ENCODE measurements around the gene NRROS.

Gene NRROS

DNA sequence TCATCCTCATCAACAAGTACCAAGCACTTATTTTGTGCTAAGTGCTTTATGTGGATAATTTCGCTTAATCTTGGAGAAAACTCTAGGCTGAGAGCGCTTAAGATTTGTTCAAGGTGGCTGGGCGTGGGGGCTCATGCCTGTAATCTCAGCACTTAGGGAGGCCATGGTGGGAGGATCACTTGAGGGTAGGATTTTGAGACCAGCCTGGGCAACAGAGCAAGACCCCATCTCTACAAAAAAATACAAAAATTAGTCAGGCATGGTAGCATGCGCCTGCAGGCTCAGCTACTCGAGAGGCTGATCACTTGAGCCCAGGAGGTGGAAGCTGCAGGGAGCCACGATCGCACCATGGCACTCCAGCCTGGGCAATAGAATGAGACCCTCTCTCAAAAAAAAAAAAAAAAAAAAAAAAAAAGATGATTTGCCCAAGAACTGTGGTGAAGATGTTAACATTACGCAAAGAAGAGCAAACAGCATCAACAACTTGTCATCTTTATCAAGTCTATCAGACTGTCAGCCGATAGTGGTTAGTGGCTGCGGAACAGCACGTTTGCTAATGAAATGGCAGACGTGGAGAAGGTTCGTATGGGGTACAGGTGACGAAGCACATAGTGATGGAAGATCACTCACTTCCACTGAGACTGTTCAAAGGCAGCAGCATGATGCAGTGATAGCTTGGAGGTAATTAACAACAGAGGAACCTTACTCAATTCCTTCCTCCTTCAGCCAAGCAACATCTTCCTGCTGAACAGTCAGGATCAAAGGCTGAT lies 27.7 kb downstream of the NRROS start:
- TF ChIP-seq TAF1 (IDR thresholded peaks at IDR 0.05; ENCODE audit: borderline replicate concordance, low read depth, low read length) = no peak
- no peak for TF ChIP-seq POLR2A (IDR thresholded peaks at IDR 0.05; ENCODE audit: low read depth, low read length)
- no peak for TF ChIP-seq POLR2AphosphoS5 (IDR thresholded peaks at IDR 0.05; ENCODE audit: low read depth, low read length)
- no peak for DNase-seq (ENCODE audit: insufficient read length)
- FAIRE-seq = no peak

GRCh38 chr3:196670339-196670738 lies 30.8 kb downstream of the NRROS start:
- DNase-seq (ENCODE audit: insufficient read length) = no peak
- peak; percentile 17 for FAIRE-seq
- TF ChIP-seq POLR2A (IDR thresholded peaks at IDR 0.05; ENCODE audit: low read depth, low read length) (no peak), POLR2AphosphoS5 (IDR thresholded peaks at IDR 0.05; ENCODE audit: low read depth, low read length) (no peak), TAF1 (IDR thresholded peaks at IDR 0.05; ENCODE audit: borderline replicate concordance, low read depth, low read length) (no peak)

- FAIRE-seq = no peak
- no peak for TF ChIP-seq POLR2A (IDR thresholded peaks at IDR 0.05; ENCODE audit: low read depth, low read length)
- no peak for TF ChIP-seq TAF1 (IDR thresholded peaks at IDR 0.05; ENCODE audit: borderline replicate concordance, low read depth, low read length)
- no peak for TF ChIP-seq POLR2AphosphoS5 (IDR thresholded peaks at IDR 0.05; ENCODE audit: low read depth, low read length)
- no peak for DNase-seq (ENCODE audit: insufficient read length)
These were observed 34.1 kb downstream of the NRROS start for GRCh38 chr3:196673632-196674031.

DNA sequence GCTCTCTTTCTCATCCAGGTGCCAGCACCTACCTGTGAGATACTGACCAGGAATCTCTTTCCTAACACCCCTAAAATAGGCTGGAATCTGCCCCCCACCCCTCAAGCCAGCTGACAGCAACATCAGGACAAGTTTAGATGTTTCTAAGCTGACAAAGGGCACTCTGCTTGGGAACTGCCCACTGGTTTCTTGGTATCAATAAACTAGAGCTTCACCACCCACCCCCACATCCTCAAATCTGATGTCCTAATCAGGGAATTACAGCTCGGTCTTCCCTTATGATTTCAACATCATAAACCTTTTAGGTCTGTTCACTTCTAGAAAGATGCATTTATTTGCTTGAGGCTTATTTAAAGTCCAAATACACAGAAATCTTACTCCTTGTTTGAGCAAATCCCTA lies 37.9 kb downstream of the NRROS start:
- DNase-seq (ENCODE audit: insufficient read length) (no peak), FAIRE-seq (no peak)
- TF ChIP-seq TAF1 (IDR thresholded peaks at IDR 0.05; ENCODE audit: borderline replicate concordance, low read depth, low read length) (no peak), POLR2A (IDR thresholded peaks at IDR 0.05; ENCODE audit: low read depth, low read length) (no peak), POLR2AphosphoS5 (IDR thresholded peaks at IDR 0.05; ENCODE audit: low read depth, low read length) (no peak)

DNA sequence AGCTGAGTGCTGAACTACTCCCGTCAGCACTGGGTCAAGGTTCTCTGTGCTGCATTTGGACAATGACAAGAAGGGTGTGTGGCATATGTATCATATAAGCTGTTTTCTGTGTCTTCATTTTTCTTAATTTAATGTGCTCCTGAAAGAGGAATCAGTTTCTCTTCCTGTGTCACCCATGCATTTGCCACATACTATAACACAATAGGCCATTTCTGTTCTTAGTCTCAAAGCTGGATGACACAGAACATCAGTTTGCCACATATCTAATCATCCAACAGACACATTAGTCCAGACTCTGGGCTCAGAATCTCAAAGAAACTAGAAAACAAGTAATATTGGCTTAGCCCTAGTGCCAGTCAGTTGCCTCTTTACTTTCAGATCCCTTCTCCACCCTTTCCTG lies 38.4 kb downstream of the NRROS start:
- TF ChIP-seq POLR2A (IDR thresholded peaks at IDR 0.05; ENCODE audit: low read depth, low read length) (no peak), TAF1 (IDR thresholded peaks at IDR 0.05; ENCODE audit: borderline replicate concordance, low read depth, low read length) (no peak), POLR2AphosphoS5 (IDR thresholded peaks at IDR 0.05; ENCODE audit: low read depth, low read length) (no peak)
- FAIRE-seq = no peak
- DNase-seq (ENCODE audit: insufficient read length) = no peak

DNA sequence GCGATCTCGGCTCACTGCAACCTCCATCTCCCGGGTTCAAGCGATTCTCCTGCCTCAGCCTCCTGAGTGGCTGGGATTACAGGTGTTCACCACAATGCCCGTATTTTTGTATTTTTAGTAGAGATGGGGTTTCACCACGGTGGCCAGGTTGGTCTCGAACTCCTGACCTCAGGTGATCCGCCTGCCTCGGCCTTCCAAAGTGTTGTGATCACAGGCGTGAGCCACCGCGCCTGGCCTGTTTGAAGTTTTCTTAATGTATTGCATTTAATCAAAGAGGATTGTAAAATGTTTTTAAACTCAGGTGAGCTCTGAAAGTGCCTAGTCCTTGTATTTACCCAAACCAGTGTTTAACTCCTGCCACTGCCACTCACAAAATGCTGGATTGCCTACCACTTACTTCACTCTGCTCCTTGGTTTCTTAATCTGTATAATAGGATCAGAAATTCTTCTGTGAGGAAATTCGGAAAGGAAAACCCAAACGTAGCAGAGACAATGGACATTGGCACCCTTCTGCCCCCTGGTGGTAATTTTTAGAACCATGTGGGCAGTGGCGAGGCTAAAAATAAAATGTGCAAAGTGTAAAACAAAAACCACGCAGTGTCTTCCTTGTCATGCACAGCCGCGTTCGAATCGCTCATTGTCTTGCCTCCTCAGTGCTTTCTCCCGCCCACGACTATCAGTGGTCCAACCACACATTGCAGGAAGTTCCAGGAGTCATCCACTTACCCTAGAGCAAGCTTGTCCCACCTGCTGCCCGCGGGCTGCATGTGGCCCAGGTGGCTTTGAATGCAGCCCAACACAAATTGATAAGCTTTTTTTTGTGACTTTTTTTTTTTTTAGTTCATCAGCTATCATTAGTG lies 45.3 kb downstream of the NRROS start:
- peak; percentile 48 for DNase-seq (ENCODE audit: insufficient read length)

DNA sequence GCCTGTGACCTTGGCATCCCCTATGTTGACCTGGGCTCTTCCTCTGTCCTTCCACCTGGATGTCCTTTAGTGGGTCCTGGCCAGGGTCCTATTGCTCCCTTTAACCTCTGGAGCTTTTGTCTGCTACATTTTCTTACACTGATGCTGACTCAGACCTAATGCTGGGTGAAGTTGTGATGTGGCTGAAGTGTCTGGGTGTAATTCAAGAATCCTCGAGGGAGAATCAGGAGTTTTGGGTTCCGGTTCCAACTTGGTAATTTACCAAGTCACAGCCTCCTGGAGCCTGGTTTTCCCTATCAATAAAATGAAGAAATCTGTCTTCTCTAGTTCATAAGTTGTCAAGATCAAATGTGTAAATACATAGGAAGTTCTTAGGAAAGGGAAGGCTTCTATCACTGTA lies 46.9 kb downstream of the NRROS start:
- FAIRE-seq = peak; percentile 5
- TF ChIP-seq POLR2AphosphoS5 (IDR thresholded peaks at IDR 0.05; ENCODE audit: low read depth, low read length) = no peak
- no peak for TF ChIP-seq POLR2A (IDR thresholded peaks at IDR 0.05; ENCODE audit: low read depth, low read length)
- no peak for TF ChIP-seq TAF1 (IDR thresholded peaks at IDR 0.05; ENCODE audit: borderline replicate concordance, low read depth, low read length)

More for the DNA sequence above, 45.3 kb downstream of the NRROS start:
- TF ChIP-seq POLR2A (IDR thresholded peaks at IDR 0.05; ENCODE audit: low read depth, low read length) (no peak), TAF1 (IDR thresholded peaks at IDR 0.05; ENCODE audit: borderline replicate concordance, low read depth, low read length) (no peak), POLR2AphosphoS5 (IDR thresholded peaks at IDR 0.05; ENCODE audit: low read depth, low read length) (no peak)
- FAIRE-seq = peak; percentile 86

DNA sequence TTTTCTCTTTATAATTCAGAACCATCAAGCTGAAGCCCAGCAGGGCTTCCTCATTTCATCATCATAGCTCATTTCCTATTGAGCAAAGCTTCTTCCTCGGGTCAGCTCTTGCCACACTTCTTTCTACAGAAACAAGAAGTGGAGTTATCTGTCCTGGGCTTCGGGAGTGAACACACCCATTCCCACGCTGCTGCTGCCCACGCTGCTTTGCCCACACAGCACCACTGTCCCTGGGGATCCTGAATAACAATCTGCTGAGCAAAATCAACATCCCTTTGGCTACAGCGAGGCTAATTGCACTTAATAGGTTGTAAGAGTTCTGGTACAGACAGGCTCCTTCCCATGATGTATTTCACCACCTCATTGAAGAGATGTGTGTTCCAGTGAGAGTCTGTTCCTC lies 48.9 kb downstream of the NRROS start:
- DNase-seq (ENCODE audit: insufficient read length) = no peak
- no peak for FAIRE-seq
- TF ChIP-seq POLR2A (IDR thresholded peaks at IDR 0.05; ENCODE audit: low read depth, low read length) (no peak), POLR2AphosphoS5 (IDR thresholded peaks at IDR 0.05; ENCODE audit: low read depth, low read length) (no peak), TAF1 (IDR thresholded peaks at IDR 0.05; ENCODE audit: borderline replicate concordance, low read depth, low read length) (no peak)

More for the DNA sequence above, 46.9 kb downstream of the NRROS start:
- DNase-seq (ENCODE audit: insufficient read length) = no peak

DNA sequence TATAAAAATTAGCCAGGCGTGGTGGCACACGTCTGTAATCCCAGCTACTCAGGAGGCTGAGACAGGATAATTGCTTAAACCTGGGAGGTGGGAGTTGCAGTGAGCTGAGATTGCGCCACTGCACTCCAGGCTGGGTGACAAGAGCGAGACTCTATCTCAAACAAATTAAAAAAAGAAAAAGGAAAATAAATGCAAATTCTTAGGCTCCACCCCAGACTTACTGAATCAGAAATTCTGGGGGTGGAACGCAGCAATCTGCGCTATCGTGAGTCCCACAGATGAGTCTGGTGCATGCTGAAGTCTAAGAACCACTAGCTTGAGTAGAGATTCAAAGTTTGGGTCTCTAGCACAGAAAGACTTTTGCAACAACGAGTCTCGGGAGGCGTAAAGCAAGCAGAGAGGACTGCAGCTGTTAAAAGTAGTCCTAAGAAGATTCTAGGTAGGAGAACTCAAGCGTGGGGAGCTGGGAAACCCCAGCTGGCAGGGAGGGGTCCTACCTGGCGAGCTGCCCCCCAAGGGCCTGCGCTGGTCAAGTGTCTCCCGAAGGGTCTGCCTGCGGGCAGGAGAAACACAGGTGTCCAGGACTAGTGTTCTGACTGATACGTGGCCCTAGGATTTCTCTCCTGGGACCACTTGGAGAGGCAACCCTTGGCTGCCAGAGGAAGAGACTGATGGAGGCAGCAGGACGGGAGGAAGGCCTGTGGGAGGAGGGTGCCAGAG lies 50.6 kb downstream of the NRROS start:
- TF ChIP-seq POLR2A (IDR thresholded peaks at IDR 0.05; ENCODE audit: low read depth, low read length) = no peak
- TF ChIP-seq POLR2AphosphoS5 (IDR thresholded peaks at IDR 0.05; ENCODE audit: low read depth, low read length) = no peak
- no peak for FAIRE-seq
- no peak for DNase-seq (ENCODE audit: insufficient read length)

DNA sequence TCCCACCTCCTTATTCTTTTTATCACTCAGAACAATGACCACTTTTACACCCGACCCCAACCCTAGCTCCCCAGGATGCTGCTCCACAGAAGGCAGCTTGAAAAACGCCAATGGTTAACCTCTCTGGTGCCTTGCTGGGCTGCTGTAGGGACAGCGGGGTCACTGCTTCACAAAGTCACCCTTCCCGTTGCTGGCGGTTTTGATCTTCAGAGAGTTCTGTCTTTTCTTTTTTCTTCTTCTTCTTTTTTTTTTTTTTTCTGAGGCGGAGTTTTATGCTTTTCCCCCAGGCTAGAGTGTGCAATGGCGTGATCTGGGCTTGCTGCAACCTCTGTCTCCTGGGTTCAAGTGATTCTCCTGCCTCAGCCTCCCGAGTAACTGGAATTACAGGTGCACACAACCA lies 51.9 kb downstream of the NRROS start:
- TF ChIP-seq TAF1 (IDR thresholded peaks at IDR 0.05; ENCODE audit: borderline replicate concordance, low read depth, low read length) (no peak), POLR2A (IDR thresholded peaks at IDR 0.05; ENCODE audit: low read depth, low read length) (no peak), POLR2AphosphoS5 (IDR thresholded peaks at IDR 0.05; ENCODE audit: low read depth, low read length) (no peak)
- no peak for FAIRE-seq
- DNase-seq (ENCODE audit: insufficient read length) = no peak

GRCh38 chr3:196694202-196694638 lies 54.7 kb downstream of the NRROS start:
- FAIRE-seq = peak; percentile 40
- no peak for DNase-seq (ENCODE audit: insufficient read length)
- TF ChIP-seq TAF1 (IDR thresholded peaks at IDR 0.05; ENCODE audit: borderline replicate concordance, low read depth, low read length) = no peak

Data from GM12892 (cell line).